SU-DHL-6 (cell line): ENCODE results near the gene ACAD10.
A peak's percentile ranks its signal among the peaks of the same experiment; 100 is the strongest.

ENCODE experiments used
- H2AFZ ChIP-seq: fragments of 200-600 bp; sonication (generic); 2 replicates; pipeline ENCODE4 v1.6.1; 2014; ENCODE audit warnings: low read depth, mild to moderate bottlenecking, moderate library complexity, mixed read lengths, antibody characterized with exemption, low read length; ENCODE audit not compliant: severe bottlenecking
- H3F3A ChIP-seq: fragments of 200-600 bp; shearing (Covaris generic); 2 replicates; pipeline ENCODE4 v1.6.0; 2016; ENCODE audit warnings: antibody characterized with exemption, mild to moderate bottlenecking; ENCODE audit not compliant: insufficient read depth
- H3K27ac ChIP-seq: fragments of 200-600 bp; sonication (generic); 2 replicates; pipeline ENCODE4 v1.5.1; 2016; ENCODE audit warnings: low read depth, mild to moderate bottlenecking, low read length, moderate library complexity, mixed read lengths
- H3K27me3 ChIP-seq: fragments of 200-600 bp; sonication (generic), shearing (Covaris generic); 2 replicates; pipeline ENCODE4 v1.6.0; 2014; ENCODE audit warnings: mild to moderate bottlenecking, low read length
- H3K36me3 ChIP-seq: fragments of 200-600 bp; sonication (generic); 2 replicates; pipeline ENCODE4 v1.6.1; 2014; ENCODE audit warnings: mild to moderate bottlenecking, low read length, mixed read lengths
- H3K4me2 ChIP-seq: fragments of 300-600, 200-600 bp; shearing (Covaris generic), sonication (generic); 2 replicates; pipeline ENCODE4 v1.6.0; 2014; ENCODE audit warnings: low read length, low read depth, mild to moderate bottlenecking; ENCODE audit not compliant: poor library complexity, severe bottlenecking
- H3K4me3 ChIP-seq: fragments of 200-600 bp; sonication (generic); 2 replicates; pipeline ENCODE4 v1.5.1; 2014; ENCODE audit warnings: antibody characterized with exemption, low read length, mild to moderate bottlenecking, mixed read lengths; ENCODE audit not compliant: insufficient read depth, poor library complexity, severe bottlenecking
- H3K79me2 ChIP-seq: fragments of 200-600 bp; sonication (generic); 2 replicates; pipeline ENCODE4 v1.6.1; 2014; ENCODE audit warnings: mild to moderate bottlenecking, low read length, moderate library complexity; ENCODE audit not compliant: insufficient read depth
- H3K9ac ChIP-seq: fragments of 200-600 bp; sonication (generic); 2 replicates; pipeline ENCODE4 v1.7.0; 2014; ENCODE audit warnings: mild to moderate bottlenecking, low read length
- H3K9me2 ChIP-seq: fragments of 200-600 bp; sonication (generic); replicated peaks from 2 replicates; pipeline ENCODE4 v1.6.1; 2014; ENCODE audit warnings: low read length; ENCODE audit not compliant: insufficient read depth
- H3K9me3 ChIP-seq: fragments of 200-600 bp; sonication (generic); 2 replicates; pipeline ENCODE4 v1.6.1; 2014; ENCODE audit warnings: low read length, mixed read lengths; ENCODE audit not compliant: insufficient read depth
- H4K20me1 ChIP-seq: fragments of 200-600 bp; sonication (generic); 2 replicates; pipeline ENCODE4 v1.6.1; 2014; ENCODE audit warnings: low read depth, mild to moderate bottlenecking, antibody characterized with exemption, low read length, moderate library complexity, mixed read lengths
- EZH2phosphoT487 ChIP-seq: fragments of 200-600 bp; sonication (generic), shearing (Covaris generic); conservative IDR thresholded peaks from 2 replicates; pipeline ENCODE4 v1.6.1; 2018; ENCODE audit warnings: mild to moderate bottlenecking, antibody characterized with exemption, low read length, moderate library complexity, mixed read lengths
- TF ChIP-seq, protein P1 (sequence below): fragments of 200-600 bp; sonication (generic); IDR thresholded peaks from one replicate; pipeline ENCODE4 v1.5.1; 2017; ENCODE audit warnings: antibody characterized with exemption, mild to moderate bottlenecking, low read length, moderate library complexity; ENCODE audit not compliant: insufficient read depth, poor library complexity, severe bottlenecking

ACAD10 gene

DNA sequence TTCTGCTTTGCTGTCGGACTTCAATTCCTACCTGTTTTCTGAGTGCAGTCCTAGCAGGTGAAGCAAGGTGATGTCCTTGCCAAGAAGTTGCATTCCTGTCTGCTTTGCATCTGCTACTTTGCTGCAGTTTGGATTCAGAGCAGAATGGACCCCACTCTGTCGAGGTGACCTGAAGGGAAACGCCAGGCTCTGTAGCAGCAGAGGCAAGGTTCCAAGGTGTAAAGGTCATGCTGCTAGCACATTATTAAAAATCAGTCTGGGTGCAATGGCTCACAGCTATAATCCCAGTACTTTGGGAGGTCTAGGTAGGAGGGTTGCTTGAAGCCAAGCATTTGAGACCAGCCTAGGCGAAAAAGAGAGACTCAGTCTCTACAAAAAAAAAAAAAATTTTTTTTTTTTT is 63.5 kb downstream of the ACAD10 start:
- H3K27me3 ChIP-seq, result no peaks in the 10 kb centered on the region
- no peak overlapping the region for H3K4me3 ChIP-seq
- H3K9me3 ChIP-seq, result no peaks in the 10 kb centered on the region
- no peak overlapping the region for H2AFZ ChIP-seq
- H3K9me2 ChIP-seq, result no peaks in the 10 kb centered on the region
- H3K79me2 ChIP-seq, result no peaks in the 10 kb centered on the region
- TF ChIP-seq, protein P1, sequence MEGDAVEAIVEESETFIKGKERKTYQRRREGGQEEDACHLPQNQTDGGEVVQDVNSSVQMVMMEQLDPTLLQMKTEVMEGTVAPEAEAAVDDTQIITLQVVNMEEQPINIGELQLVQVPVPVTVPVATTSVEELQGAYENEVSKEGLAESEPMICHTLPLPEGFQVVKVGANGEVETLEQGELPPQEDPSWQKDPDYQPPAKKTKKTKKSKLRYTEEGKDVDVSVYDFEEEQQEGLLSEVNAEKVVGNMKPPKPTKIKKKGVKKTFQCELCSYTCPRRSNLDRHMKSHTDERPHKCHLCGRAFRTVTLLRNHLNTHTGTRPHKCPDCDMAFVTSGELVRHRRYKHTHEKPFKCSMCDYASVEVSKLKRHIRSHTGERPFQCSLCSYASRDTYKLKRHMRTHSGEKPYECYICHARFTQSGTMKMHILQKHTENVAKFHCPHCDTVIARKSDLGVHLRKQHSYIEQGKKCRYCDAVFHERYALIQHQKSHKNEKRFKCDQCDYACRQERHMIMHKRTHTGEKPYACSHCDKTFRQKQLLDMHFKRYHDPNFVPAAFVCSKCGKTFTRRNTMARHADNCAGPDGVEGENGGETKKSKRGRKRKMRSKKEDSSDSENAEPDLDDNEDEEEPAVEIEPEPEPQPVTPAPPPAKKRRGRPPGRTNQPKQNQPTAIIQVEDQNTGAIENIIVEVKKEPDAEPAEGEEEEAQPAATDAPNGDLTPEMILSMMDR, result no peak
- TF ChIP-seq EZH2phosphoT487, result no peak
- H3F3A ChIP-seq, result no peaks in the 10 kb centered on the region
- H4K20me1 ChIP-seq, result no peaks in the 10 kb centered on the region
- no peak overlapping the region for H3K4me2 ChIP-seq
- H3K27ac ChIP-seq, result no peak overlapping the region
- no peaks in the 10 kb centered on the region for H3K36me3 ChIP-seq
- H3K9ac ChIP-seq, result no peak overlapping the region

DNA sequence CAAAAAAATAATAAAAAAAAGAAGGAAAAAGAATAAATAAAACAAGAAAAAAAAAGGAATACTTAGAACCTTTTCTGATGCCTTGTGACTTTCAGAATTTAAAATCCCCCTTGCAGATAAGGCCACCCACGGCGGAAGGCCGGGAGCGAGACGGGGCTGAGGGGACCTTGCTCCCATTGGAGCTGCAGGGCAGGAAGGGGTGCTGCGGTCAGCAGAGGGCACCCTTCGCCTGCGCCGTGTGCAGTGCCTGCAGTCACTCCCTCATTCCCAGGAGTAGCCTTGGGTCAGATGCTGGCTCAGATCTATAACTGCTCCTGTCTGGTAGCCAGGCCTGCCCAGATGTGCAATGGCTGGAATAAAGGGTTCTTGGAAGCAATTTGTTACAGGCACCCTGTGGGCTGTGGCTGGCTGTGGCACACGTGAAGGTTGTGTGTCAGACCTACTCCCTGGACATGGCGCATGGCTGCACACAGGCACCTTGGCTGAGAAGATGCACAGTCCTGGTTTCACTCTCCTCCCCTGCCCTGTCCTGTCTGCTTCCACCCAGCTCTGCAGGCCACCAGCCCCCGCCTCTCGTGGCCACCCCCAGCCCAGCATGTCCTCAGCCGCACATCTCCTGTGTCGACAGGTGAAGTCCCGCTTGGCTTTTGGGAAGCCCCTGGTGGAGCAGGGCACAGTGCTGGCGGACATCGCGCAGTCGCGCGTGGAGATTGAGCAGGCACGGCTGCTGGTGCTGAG is 67.5 kb downstream of the ACAD10 start:
- no peaks in the 10 kb centered on the region for H3K27me3 ChIP-seq
- H3K9ac ChIP-seq, result no peak overlapping the region
- no peak overlapping the region for H2AFZ ChIP-seq
- H4K20me1 ChIP-seq, result no peaks in the 10 kb centered on the region
- H3K36me3 ChIP-seq, result no peaks in the 10 kb centered on the region
- no peak overlapping the region for H3K4me2 ChIP-seq
- no peaks in the 10 kb centered on the region for H3F3A ChIP-seq
- H3K9me2 ChIP-seq, result no peaks in the 10 kb centered on the region
- no peak overlapping the region for H3K4me3 ChIP-seq
- TF ChIP-seq EZH2phosphoT487, result no peak
- TF ChIP-seq, protein P1, result peak; percentile 52
- no peak overlapping the region for H3K27ac ChIP-seq
- no peaks in the 10 kb centered on the region for H3K9me3 ChIP-seq
- H3K79me2 ChIP-seq, result no peaks in the 10 kb centered on the region

DNA sequence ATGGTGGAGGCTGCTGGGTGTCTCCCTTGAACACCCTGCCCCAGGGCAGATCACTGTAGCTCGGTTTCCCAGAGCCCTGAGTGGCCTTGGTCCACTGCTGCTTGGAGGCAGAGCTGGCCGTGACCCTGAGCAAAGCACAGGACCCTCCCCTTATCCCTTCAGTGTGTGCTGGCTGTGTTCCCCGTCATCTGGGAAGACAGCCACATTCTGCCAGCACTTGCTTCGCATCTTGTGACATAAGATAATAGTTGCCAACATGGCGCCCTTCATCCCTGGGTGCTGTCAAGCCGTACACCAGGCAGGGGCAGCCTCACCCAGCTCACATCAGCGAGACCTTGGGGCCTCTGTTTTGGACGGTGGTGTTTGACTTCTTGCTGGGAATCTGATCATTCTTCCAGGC is 68.8 kb downstream of the ACAD10 start:
- no peaks in the 10 kb centered on the region for H4K20me1 ChIP-seq
- no peak overlapping the region for H3K9ac ChIP-seq
- H3K36me3 ChIP-seq, result no peaks in the 10 kb centered on the region
- no peak for TF ChIP-seq EZH2phosphoT487
- TF ChIP-seq, protein P1, result no peak
- no peaks in the 10 kb centered on the region for H3K9me3 ChIP-seq
- no peak overlapping the region for H3K27ac ChIP-seq
- no peak overlapping the region for H2AFZ ChIP-seq
- no peaks in the 10 kb centered on the region for H3F3A ChIP-seq
- H3K9me2 ChIP-seq, result no peaks in the 10 kb centered on the region
- H3K4me2 ChIP-seq, result no peak overlapping the region
- H3K79me2 ChIP-seq, result no peaks in the 10 kb centered on the region
- no peaks in the 10 kb centered on the region for H3K27me3 ChIP-seq
- no peak overlapping the region for H3K4me3 ChIP-seq
